ENCODE measurements around the gene PTPN1.

GRCh38 chr20:50586531-50587232 is 76.5 kb downstream of the PTPN1 start:
- TF ChIP-seq CTCF (IDR thresholded peaks at IDR 0.05 in 4 of 5, conservative IDR thresholded peaks at IDR 0.05 in 1 of 5) (no peak), POLR2A (IDR thresholded peaks at IDR 0.05) (no peak)

Data from gastrocnemius medialis (tissue), 4 donors.